Medulla oblongata (tissue), 1 donor: ENCODE results near the gene PSMD13.
"Not testable (repeated sequence)": the region's sequence is repeated elsewhere in the genome, so short reads cannot be mapped to it uniquely, and the experiment has no call there.

Experiments used
- DNase-seq: peaks from one replicate; pipeline ENCODE4 v3.0.0-alpha.2; 2015; ENCODE audit errors: extremely low spot score

Gene PSMD13

DNA sequence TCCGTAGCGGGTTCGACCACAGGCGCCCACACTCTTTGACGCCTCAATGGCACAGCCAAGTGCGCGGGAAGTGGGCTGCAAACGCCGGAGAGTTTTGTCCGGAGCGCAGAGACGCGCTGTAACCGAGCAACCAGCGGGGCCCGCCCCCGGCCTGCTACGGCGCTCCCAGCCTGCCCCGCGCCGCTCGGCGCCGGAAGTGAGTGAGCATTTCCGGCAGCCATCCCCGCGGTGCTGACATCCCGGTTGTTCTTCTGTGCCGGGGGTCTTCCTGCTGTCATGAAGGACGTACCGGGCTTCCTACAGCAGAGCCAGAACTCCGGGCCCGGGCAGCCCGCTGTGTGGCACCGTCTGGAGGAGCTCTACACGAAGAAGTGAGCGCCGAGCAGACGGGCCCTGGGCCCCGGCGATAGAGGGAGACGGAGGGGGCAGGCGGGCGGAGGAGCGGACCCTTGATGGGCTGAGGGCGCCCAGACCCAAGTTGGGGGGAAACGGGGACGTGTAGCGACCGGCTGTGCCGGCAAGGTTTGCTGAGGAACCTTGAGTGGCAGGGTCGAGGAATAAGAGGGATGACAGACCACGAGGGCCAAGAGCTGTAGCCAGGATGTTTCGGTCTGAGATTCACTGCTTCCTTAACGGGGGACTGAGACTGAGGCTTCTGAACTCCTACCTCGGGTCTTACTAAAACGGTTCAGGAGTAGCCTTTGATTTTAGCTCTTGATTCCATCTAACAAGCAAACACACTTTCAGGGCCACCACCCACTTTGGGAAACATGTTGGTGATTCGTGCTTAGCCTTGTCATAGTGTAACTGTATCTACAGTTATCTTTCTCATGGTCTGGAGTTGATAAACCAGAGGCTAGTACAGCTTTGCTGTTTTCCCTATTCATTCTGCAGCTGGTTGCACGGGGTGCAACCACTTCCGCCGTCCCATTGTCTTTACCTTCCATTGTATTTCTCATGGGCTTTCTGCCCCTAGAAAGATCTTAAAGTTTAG lies at the start of gene PSMD13:
Gene PSMD13, plus strand, starts transcription at position 203 of the 994 bp plus-strand sequence. Its CDS starts 74 bp downstream, at position 277.
- DNase-seq = peak; percentile 81

DNA sequence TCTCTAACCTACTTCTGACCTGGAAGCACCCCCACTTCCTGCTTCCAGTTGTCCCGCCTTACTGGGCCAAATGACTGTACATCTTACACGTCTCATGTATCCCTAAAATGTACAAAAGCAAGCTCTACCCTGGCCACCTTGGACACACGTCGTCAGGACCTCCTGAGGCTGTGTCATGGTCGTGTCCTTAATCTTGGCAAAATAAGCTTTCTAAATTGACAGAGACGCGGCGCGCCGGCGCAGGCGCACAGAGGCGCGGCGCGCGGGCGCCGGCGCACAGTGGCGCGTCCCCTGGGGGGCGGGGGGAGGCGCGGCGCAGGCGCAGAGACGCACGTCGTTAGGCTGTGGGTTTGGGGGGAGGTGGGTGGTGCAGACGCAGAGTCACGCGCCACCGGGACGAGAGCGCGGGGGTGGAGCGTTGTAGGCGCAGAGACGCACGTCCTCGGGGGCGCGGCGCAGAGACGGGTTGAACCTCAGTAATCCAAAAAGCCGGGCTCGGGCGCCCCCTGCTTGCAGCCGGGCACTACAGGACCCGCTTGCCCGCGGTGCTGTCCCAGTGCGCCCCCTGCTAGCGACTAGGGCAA lies 47.5 kb upstream of the PSMD13 start:
- not testable (repeated sequence) for DNase-seq

DNA sequence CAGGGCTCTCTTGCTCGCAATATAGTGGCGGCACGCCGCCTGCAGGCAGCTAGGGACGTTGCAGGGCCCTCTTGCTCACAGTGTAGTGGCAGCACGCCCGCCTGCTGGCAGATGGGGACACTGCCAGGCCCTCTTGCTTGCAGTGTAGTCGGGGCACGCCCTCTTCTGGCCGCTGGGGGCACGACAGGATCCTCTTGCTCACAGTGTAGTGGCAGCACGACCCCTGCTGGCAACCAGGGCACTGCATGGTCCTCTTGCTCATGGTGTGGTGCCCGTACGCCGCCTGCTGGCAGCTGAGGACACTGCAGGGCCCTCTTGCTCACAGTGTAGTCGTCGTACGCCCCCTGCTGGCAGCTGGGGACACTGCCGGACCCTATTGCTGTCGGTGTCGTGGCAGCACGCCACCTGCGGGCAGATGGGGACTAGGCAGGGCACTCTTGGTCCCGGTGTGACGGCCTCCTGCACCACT lies 46.9 kb upstream of the PSMD13 start:
- DNase-seq = not testable (repeated sequence)

DNA sequence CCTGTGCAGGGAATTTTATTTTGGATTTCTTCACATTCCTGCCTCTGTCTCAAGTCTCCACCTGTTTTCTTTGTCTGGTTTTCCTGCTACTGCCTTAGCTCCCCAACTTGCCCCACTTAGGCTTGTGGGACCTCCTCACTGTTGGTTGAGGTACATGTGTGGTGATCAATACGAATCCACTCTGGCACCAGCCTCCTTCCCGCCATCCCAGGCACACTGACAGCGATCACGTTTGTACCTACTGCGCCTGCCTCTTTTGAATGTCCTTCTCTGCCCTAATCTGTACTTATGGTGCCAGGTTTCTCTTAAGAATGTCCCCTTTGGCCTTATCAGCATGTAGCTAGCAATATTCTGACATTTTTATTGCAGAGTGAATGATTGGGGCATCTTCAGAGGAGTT lies 46.2 kb upstream of the PSMD13 start:
- not testable (repeated sequence) for DNase-seq

DNA sequence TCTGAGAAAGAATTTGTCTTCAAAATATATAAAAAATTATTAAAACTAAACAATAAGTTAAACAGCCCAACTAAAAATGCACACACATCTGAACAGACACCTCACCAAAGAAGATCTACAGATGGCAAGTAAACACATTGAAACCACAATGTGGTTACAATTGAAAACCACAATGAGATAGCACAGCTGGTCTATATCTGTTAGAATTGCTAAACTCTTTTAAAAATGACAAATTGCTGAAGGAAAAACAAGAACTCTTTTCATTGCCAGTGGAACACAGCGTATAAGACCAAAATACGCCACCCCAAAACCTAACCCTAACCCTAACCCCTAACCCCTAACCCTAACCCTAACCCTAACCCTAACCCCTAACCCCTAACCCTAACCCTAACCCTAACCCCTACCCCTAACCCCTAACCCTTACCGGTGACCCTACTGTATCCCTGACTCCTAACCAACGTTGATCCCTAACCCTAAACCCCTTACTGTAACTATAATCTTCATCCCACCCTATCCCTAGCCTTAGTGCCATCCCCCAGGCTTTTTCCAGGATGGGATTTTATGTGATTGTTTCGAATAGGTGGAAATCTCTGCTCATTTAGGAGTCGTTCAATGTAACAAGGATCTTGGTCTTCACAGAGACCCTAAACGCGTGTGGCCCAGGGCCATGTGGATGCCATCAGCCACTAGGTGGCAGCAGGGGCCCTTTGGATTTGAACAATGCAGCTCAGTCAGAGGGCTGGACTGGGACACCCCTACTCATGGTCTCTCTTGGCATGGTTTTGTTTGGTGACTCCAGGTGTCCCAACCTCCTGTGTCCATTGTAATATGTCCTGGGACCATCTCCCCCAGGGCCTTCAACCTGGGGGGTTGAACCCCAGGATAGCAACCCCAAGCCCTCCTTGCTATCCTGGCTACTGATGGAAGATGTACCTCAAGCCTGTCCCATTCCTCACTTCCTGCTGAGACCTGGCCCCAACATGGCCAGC lies 45.0 kb upstream of the PSMD13 start:
- not testable (repeated sequence) for DNase-seq

DNA sequence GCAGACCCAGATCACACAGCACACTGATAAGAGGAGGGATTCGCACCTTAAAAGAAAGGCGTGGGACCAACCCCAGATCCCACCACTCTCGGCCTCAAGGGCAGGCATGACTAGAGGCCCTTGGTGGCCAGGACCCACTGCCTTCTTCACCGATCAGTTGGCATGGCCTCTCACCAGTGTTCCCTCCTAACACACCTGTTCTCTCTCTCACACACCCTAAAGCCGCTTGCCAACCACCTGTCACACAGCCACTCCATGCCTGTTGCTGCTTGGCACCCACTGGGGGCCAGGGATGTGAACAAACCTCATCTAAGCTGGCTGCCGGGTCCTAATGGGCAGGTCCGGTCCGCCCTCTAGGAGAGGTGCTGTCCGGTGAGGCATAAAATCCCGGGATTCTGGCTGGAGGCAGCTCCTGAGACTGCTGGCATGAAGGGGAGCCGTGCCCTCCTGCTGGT lies 44.1 kb upstream of the PSMD13 start, which contains the start of gene SCGB1C1:
Gene SCGB1C1, plus strand, starts transcription at position 405 of the 455 bp plus-strand sequence. Its CDS starts 22 bp downstream, at position 427.
- not testable (repeated sequence) for DNase-seq

DNA sequence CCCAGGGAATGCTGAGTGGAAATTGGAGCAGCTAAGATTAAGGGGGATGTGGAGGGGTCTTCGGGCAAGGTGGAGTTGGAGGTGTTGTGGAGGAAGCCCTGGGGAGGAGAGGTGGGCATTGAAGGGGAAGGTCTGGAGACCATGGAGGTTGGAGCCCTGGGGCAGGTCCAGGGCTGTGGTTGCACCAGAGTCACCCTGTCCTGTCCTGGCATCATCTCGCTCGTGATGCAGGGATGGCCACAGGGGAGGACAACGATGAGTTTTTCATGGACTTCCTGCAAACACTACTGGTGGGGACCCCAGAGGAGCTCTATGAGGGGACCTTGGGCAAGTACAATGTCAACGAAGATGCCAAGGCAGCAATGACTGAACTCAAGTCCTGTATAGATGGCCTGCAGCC lies 43.3 kb upstream of the PSMD13 start:
- DNase-seq = not testable (repeated sequence)

DNA sequence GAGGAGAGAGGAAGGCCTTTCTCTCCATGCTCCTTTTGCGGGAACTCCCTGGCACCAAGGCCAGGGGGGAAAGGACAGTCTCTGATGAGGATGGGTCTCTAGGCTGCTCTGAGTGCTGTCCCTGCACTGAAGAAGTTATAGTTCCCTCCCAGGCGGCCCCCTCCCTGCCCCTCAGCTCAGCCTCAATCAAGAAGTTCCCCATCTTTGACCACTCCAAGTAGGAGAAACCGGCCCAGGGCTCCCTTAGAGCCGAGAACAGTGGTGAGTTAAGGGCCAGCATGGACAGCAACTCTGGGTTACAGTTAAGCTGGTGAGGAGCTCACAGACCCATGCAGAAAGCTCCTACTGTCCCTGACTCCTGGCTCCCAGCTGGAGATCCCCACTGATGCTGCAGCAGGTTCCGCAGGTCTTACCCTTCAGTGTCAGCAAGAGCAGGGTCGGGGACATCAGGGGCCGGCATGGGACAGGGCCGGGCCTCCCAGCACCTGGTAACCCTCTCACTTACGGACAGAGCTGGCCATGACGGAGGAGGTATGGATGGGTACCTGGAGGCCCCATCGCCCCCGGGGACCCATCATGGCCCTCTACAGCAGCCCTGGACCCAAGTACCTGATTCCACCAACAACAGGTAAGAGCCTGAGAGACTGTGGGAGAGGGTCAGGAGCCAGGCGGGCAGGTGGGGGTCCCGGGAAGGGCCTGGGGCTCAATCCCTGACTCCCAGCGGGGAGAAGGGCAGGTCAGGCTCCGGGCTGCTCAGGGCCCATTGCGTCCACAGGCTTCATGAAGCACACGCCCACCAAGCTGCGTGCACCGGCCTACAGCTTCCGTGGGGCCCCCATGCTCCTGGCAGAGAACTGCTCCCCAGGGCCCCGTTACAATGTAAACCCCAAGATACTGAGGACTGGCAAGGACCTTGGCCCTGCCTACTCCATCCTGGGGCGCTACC lies 39.7 kb upstream of the PSMD13 start:
- no peak for DNase-seq

DNA sequence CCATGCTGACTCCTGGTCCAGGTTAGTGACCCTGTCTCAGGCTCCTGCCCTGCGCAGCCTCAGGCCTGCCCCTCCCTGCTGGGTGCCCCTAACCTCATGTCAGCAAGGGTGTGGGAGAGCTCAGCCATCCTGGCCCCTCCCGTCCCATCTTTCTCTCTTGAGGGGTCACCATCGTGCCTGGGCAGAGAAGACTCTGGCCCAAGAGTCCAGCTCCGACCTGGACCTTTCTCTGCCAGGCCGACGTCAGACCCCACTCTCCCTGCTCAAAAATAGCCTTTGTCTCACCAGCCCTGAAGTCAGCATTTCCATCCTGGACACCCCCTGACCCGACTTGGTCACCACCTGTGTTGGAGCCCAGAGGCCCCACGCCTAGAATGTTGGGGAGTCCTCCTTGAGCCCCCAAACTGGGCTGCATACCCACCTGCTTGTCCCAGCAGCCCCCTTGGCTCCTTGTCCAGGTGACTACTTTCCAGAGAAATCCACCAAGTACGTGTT lies 39.0 kb upstream of the PSMD13 start:
- no peak for DNase-seq

DNA sequence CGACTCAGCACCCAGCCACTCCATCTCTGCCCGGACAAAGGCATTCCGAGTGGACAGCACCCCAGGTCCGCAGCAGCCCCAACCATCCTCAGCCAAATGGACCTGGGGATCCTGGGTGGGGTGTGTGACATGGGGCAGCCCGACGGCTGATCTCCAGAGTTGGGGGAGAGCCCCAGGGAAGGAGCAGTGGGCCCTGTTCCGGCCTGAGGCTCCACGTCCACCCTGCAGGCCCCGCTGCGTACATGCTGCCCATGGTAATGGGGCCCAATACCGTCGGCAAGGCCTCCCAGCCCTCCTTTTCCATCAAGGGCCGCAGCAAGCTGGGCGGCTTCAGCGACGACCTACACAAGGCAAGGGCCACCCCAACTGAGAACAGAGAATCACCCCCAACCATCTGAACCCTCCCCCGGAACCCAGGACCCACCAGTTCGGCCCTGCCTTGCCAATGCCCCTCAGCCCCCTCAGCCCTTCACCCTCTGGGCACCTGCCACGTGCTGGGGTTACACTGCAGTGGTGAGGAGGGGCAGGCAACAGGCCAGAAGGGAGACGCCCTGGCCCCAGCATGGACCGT lies 38.5 kb upstream of the PSMD13 start:
- no peak for DNase-seq

DNA sequence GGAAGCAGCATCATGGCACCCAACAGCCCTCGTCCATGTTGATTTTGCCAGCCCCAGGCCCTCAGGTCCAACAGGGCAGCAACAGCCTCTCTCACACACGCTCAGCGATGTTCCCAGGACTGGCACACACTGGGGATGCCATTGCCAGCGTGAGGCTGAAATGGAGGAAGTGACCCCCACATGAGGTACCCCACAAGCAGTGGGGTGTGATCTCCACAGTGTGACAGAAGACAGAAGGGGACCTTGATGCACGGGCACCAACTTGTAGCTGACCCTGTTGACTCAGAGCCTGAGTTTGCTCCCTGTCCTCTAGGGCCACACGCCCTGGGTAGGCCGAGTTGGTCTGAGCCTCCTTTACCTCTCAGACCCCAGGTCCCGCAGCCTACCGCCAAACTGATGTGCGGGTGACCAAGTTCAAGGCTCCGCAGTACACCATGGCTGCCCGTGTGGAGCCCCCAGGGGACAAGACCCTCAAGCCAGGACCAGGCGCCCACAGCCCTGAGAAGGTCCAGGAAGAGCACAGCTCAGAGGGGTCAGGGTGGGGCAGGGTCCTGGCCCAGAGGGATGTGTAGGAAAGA lies 37.7 kb upstream of the PSMD13 start:
- DNase-seq = no peak

DNA sequence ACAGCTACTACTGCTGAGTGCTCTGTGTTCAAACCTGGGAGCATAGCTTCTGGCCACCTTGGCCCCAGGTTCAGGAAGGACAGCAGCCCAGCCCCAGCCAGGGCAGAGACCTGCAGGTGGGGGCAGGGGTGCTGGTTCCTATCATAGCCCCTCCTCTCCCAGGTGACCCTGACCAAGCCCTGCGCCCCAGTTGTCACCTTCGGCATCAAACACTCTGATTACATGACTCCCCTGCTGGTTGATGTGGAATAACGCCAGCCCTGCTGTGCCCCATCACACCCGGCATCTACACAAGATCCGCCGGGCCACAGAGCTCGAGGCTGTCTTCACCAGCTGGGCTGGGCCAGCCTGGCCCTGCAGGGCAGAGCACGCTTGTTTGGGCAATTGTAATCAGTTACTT lies 37.0 kb upstream of the PSMD13 start:
- no peak for DNase-seq

DNA sequence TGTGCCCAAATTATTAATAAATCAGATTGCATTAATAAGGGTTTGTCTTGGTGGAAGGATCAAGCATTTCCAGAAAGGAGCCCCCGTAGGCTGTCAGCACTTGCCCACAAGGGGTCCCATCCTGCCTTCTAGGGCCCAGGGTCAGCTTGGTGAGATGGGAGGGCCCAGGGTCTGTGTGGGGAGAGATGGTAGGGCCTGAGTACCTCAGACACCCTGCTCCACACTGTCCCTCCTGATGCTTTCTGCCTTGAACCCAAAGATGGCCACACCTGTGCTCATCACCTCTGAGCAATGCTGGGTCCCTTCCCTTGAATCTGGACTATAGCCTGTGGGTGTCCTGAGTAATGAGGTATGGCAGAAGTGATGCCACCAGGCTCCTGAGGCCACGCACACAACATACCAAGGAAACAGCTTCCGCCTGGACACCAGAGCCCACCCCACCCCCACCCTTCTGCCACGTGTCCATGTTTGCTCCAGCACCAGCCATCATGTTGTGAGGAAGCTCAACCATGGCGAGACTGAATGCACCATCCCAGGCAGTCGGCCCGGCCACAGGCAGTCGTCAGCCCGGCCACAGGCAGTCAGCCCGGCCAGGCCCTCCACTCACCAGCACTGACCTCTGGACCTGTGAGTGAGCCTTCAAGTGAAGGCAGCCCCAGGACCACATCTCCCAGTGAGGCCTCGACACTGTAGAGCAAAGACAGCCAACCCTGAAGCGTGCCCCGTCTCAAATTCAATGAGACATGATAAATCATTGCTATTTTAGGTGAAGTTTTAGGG lies 36.4 kb upstream of the PSMD13 start:
- no peak for DNase-seq

DNA sequence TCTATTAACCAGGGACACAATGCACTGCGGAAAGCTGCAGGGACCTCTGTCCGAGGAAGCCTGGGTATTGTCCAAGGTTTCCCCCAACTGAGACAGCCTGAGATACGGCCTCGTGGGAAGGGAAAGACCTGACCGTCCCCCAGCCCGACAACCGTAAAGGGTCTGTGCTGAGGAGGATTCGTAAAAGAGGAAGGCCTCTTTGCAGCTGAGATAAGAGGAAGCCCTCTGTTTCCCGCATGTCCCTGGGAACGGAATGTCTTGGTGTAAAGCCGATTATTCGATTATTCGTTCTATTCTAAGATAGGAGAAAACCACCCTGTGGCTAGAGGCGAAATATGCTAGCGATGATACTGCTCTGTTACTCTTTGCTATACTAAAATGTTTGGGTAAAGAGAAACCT lies 34.8 kb upstream of the PSMD13 start:
- no peak for DNase-seq

DNA sequence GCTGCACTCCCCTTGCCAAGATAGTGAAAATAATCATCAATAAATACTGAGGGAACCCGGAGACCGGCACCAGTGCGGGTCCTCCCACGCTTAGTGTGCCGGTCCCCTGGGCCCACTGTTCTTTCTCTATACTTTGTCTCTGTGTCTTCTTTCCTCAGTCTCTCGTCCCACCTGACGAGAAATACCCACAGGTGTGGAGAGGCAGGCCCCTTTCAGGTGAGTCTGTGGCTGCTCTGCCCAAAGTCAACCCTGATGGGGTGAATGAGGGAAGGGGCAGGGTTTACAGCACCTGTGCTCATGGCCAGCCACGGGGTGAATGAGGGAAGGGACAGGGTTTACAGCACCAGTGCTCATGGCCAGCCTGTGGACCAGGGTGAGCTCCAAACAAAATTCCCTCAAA lies 34.3 kb upstream of the PSMD13 start:
- DNase-seq = no peak

DNA sequence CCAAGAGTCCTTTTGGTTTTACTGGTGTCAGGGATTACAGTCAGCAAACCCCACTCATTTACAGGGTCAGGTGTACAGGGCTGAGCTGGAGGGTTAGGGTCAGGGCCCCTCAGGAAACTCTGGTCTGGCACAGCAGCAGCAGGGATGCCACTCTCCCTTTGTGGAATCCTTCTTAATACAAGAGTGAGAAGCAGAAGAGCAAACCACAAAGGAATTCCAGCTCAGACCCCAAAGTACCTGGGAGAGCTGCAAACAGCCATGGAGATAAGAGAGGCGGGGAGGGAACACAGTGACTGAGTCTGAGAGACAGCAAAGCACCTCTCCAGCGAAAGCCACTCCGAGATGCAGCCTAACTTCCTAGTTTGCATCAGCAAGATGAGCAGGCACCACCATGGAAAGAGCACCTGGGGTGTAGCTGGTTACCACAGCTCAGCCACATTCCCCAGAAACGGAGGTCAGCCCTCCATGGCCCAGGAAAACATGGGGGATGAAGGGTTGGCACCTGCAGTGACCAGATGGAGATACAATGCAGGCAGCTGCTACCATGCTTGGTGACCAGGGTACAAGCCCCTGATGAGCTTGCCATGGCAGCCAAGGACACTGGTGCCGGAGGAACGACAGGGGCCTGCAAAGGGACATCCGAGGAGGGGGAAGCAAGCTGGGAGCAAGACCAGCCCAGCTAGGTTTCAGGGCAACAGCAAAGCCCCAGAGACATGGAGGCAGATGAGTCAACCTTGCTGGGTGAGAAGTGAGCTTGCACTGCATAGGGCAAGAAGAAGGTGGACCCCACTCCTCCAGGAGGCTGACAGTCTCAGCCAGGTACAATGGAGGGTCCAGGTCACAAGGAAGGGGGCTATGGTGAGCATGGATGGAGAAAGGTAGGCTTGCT lies 33.5 kb upstream of the PSMD13 start:
- DNase-seq = no peak

DNA sequence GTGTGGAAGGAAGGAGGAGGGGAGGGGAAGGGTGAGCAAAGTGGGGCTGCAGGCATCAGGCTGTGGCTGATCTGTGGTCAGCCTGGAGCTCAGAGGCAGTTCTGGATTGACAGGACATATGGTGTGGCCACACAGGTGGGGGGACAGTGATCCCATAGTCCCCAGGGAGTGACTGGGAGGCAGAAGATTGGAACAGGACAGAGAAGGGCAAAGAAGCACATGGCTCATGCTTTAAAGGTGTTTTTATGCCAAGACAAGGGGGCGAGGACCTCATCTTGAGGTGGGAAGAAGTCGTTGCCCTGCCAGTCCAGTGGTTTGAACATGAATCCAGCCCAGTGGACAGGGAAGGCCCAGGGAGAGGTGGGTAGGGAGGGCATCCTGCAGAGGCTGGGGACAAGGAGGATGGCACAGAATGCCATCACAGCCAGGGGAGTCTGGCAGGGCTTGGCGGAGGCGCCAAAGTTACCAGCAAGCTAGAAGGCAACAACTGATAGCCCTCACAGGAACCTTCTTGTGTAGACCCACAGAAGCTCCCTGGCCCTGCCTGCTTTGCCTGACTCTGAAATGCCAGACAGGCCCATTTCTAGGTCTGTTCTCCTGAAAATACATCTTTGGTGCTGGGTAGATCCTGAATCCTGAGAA lies 32.7 kb upstream of the PSMD13 start:
- DNase-seq = no peak
